GM18505 (cell line): ENCODE measurements around the gene LMCD1.

Experiments
- ATAC-seq: cut with Tn5 transposase; IDR thresholded peaks from one replicate; pipeline ENCODE4 v1.9.1; 2021; ENCODE audit not compliant: unreplicated experiment
- POLR2A ChIP-seq: IDR thresholded peaks from 4 replicates; pipeline ENCODE4 v1.6.1; 2011; ENCODE audit warnings: borderline replicate concordance; ENCODE audit not compliant: insufficient read depth, insufficient read length; ENCODE audit errors: extremely low read depth

Gene LMCD1

DNA sequence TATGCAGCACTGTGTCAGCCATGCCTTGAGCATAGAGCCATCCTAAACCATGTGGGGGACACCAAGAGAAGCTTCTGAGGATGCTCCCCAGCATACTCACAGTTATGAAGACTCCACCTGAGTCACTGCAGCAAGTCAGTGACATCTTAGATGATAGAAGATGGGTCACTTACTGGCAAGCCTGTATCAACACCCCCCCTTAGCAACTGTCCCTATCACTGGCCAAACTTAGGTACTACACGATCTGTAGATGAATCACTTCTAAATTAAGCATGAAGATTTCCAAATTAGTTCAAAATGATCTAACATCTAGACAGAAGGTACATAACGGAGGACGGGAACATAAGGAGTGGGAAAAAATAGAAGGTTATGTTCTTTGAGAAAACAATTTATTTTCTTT lies 13.2 kb upstream of the LMCD1 start:
- TF ChIP-seq POLR2A: no peak

DNA sequence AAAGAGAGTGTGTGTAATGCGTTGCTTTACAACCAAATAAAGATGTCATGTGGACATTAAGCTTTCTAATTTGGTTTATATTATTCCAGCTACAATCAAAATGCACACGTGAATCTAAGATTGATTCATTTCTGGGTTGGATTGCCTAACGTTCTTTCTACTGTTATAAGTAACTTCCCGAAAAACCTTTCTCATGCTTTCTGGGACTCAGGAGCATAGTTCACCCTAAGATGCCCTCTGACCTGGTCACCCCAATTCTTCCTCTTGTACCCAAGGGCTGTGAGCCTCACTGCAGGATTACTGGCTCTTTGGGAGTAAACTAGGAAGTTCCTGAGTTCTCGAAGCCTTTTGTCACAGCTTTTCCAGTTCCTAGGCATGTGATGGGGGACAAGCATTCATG lies 12.7 kb upstream of the LMCD1 start:
- ATAC-seq: no peak
- no peak for TF ChIP-seq POLR2A

More for the DNA sequence above, 13.2 kb upstream of the LMCD1 start:
- no peak for ATAC-seq

DNA sequence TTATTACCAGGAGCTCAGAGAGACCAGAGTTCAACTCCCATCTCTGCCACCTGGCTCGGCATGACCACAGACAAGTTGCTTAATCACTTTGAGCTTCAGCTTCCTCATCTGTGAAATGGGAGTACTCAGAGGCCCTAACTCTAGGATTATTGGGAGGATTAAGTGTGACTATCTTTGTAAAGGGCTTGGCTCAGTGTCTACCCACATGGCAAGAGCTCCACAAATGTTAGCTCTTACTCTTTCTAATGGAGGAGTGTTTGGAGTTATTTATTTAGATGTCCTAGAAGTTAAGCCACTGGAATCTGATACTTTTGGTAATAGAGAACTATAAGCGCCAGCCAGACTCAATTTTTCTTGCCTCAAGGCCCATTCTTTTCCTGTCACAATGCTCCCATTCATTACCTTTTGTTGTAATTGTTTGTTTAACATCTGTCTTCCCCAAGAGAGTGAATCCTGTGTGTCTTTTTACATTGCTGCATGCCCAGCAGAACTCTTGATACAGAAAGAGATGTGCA lies 12.3 kb upstream of the LMCD1 start:
- no peak for ATAC-seq
- no peak for TF ChIP-seq POLR2A

DNA sequence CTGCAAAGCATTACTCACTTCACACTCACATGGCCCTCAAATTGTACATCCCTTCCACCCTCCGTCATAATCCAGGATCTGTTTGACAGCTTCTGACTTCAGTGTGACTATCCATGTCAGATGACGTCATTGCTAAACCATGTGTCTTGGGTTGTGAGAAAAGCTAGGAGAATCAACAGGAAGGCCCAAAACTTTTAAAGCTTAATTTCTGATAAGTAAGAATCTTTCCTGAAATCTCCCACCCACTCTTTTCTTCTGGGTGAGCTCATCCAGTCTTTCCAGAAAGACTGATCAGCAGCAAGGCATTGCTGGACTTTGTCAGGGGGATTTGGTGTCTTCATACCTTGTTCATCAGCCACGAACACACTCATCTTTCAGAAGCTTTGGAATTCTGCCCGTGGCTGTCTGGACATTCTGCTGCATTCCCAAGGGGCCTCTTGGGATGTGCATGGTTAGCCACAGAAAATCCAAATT lies 11.5 kb upstream of the LMCD1 start:
- no peak for TF ChIP-seq POLR2A
- no peak for ATAC-seq

DNA sequence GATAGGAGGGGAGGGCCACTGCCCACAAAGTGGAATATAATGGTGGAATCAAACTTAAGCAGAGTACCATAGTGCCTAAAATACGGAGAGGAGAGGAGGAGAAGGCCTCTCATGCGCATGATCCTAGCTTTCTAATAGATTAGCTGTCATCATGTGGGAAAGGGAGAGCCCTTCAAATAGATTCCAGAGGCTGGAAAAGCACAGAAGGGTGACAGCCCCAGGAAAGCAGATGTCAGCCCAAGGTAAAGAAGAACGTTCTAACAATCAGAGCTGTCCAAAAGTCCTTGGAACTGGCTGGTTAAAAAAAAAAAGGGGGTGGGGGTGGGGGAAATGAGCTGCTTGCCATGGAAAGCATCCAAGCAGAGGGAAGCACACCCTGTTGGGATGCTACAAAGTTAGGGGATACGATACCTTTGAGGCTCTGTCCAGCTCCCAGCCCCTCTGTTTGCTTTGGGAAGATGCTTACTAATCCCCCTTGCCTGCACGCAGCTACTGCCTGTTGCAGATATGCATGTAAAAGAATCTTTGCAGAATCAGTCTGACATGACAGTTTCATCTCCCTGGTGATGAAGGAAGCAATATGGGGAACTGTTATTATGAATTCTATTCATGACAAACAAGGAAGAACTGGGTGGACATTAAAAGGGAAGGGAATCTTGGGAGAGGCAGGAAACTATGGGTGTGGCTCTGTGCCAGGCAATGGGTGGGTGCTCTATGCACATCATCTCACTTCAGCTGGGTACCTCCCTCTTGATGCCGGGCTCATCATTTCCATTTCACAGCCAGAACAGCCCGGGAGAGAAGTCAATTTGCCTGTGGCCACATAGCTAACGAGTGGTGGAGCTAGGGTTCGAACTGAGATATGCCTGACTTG lies 10.1 kb upstream of the LMCD1 start:
- TF ChIP-seq POLR2A: no peak
- ATAC-seq: no peak

DNA sequence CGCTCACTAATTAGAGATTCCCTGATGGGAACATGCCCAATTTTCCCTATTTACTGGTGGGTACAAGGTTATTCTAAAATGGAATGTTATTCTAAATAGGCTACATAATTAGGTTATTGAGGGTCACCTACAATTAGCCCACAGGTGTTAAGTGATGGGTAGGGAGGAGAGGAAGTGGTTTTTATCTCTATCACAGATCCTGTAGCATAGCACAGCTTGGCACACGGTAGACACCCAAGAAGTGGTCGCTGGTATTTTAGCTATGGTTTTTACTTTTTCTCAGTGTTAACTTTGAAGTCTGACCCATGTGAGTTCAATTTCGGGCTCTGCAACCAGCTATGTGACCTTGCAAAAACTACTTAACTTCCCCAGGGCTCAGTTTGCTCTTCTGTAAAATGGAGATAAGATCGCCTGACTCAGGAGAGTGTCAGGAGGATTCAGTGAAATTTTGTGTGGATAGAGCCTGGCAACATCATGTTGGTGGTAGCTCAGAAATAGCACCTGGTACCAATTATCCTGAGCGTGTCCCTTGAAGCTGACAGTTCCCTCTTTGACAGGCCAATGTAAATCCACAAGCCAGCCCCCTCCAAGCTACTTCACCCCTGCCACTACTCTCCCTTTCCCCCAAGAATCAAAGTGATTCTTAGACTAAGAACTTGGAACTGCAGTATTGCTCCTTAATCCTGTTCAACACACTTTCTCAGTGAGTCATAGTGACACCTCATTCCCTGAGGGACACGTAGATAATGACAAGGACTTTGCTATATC lies 8.7 kb upstream of the LMCD1 start:
- ATAC-seq: no peak
- no peak for TF ChIP-seq POLR2A

DNA sequence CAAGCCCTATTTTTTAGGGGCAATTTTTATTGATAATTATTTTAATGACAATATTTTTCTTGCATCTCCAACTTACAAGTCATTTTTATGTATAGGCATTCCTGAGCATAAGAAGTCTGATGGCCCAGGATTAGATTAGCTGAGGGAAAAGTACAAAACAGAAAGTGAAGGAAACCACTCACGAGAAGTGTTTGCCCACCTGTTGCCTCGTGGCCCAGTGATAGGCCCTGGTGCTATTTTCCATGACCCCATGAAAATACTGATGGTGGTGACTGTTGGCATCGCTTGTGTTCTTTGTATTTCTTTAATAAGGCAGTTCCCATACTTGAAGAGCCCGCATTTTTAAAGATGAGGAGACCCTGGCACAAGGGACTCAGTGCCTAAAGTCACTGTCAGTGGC lies 7.9 kb upstream of the LMCD1 start:
- ATAC-seq: no peak
- no peak for TF ChIP-seq POLR2A

DNA sequence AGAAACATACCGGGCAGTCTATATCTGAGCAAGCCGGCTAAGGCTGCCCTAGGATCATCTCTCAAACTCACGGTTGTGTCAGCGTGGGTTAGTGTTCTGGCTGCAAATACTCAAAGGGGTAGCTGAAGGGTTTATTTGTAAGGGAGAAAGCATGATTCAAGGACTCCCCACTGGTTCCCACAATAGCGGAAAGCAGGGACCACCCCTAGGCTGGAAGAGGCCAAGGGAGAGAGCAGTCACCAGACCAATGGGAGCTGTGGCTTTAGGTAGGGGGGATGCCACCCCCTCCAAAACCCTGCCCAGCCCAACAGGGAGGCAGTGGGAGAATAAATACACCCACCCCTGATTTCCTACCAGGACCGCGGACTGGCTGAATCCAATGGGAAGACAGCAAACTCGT lies 7.3 kb upstream of the LMCD1 start:
- TF ChIP-seq POLR2A: no peak
- ATAC-seq: no peak

DNA sequence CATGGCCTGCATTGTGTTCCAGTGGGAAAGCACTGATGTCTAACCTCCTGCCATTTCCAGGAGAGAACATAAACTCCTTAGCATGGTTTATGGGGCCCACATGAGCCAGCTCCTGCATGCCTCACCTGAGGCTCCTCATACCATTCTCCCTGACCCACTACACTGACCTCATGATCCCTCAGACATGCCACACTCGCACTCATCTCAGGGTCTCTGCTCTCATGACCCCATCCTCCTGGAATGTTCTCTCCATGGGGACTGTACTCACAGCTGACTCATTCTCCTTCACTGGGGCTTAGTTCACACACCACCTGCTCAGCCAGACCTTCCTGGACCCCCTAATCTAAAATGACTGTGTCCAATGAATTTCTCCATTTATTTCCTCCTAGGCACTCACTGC lies 4.0 kb upstream of the LMCD1 start:
- no peak for ATAC-seq

DNA sequence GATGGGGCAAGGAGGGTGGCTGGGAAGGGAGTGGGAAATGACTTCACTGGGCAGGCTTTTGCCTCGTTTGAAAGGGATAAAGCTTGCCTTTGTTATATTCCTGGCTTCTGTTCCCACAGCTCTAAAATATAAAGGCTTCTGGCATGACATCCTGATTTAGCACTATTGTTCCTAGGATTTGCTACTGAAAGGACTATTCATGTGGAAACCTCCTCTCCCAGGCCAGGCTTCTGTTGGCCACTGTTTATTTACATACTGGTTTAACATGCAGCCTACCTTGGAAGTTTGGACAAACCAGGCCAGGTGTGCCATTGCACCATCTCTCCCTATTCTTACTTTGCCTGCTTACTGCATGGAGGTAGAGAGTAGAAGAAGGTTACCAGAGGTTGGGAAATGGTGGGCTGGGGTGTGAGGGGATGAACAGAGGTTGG lies 2.4 kb upstream of the LMCD1 start:
- ATAC-seq: no peak
- no peak for TF ChIP-seq POLR2A

More for the DNA sequence above, 4.0 kb upstream of the LMCD1 start:
- TF ChIP-seq POLR2A: no peak

DNA sequence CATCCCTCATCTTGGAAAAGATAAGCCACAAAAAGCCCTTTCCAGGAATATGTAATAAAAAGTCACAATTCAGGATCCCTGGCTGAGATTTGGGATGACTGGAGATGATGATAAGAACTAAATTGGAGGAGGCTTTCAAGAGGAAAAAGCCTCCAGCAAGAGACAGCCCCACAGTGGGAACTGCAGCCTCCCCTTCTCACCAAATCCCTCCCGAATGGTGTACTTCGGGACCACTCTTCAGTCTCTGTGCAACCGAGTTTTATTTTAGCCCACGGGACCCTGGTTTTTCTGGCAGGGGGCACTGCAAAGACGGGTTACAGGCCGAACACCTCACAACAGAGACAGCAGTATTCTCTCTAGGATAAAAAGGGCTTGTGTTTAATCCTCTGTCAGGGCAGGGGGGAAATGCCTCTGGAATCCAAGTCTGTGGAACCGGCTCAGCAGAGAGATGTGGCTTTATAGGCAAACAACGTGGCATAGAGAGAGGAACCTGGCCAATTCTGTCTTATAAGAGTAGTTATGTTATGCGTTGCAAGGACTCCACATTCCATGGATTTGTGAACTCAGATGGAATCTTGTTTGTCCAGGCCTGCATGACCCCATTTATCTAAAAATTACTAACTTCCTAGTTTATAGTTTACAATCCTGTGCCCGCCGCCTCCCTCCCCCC lies 1.2 kb upstream of the LMCD1 start:
- no peak for TF ChIP-seq POLR2A
- ATAC-seq: no peak

DNA sequence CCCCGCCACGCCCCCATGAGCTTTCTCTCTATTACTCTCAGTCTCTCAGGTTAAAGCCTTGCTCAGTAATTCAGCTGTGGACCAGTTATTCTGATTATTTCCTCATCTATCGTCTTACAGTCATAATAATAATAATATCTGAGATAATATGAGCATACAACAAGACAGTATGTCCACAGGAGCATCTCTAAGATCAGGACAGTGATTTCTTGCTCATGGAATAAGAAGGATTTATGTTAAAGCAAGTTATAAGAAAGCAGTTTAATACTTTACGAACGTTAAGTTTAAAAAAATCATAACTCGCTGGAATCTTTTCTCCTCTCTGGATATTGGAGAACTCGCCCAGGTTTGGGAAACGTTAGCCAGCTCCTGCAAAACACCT lies 643 bp upstream of the LMCD1 start:
- ATAC-seq: no peak

DNA sequence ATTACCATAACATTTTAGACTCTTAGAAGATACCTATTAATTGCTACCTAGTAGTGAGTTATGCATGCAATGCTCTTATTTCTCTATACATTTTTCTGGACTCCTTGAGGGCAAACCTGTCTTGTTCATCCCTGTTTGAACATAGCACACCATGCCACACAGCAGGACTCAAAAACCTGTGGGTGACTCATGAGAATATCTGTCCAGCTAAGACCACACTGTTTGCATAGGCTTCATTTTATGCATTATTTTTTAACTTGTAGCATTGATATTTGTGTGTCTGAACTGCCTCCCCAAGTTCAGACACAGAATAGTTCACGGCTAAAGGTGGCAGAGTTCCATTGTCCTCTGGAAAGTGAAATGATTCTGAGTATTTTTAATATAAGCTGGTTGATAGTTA lies 1.8 kb downstream of the LMCD1 start:
- TF ChIP-seq POLR2A: no peak
- no peak for ATAC-seq

More for the DNA sequence above, 643 bp upstream of the LMCD1 start:
- no peak for TF ChIP-seq POLR2A
